Stomach (tissue), 9 donors: Measurements from ENCODE around the gene ACOT9. TPM values are rescaled to one million over a fixed set of nuclear protein-coding genes. Genes with fewer than 3 reads are reported as not detected.
A peak's percentile ranks its signal among the peaks of the same experiment; 100 is the strongest.
"Not testable (repeated sequence)": the region's sequence is repeated elsewhere in the genome, so short reads cannot be mapped to it uniquely, and the experiment has no call there.

Experiments
- DNase-seq, 2 donors: peaks; one replicate each; pipeline versions ENCODE4 v3.0.0 to v3.0.0-alpha.2; 2013 to 2019
- H3K27ac ChIP-seq, 5 donors: fragments of 200-600 bp in 4 of 5; sonication (generic) in 4 of 5; one replicate each; pipeline ENCODE4 v1.5.1; 2013 to 2019; ENCODE audit warnings: mild to moderate bottlenecking in 1 of 5, moderate library complexity in 1 of 5
- H3K27me3 ChIP-seq, 3 donors: fragments of 200-600 bp; sonication (generic); one replicate each; pipeline ENCODE4 v1.5.1; 2017 to 2019; ENCODE audit warnings: mixed run types in 1 of 3
- H3K36me3 ChIP-seq, 4 donors: fragments of 200-600 bp; sonication (generic); 1 replicate in 3 of 4; 2 replicates in 1 of 4; pipeline ENCODE4 v1.5.1; 2016 to 2019
- H3K4me1 ChIP-seq, 4 donors: fragments of 200-600 bp; sonication (generic); one replicate each; pipeline ENCODE4 v1.5.1; 2016 to 2019
- H3K4me3 ChIP-seq, 4 donors: fragments of 200-600 bp; sonication (generic) in 3 of 4; one replicate each; pipeline ENCODE4 v1.5.1; 2016 to 2019; ENCODE audit warnings: mild to moderate bottlenecking in 1 of 4
- H3K9me3 ChIP-seq, 4 donors: fragments of 200-600 bp; sonication (generic); one replicate each; pipeline ENCODE4 v1.5.1; 2016 to 2019
- EP300 ChIP-seq: sonication (generic); formaldehyde crosslinking; IDR thresholded peaks from one replicate; pipeline ENCODE4 v1.6.1; 2017; ENCODE audit warnings: antibody characterized with exemption
- POLR2A ChIP-seq, 4 donors: fragments of 450-650 bp; IDR thresholded peaks; one replicate each; pipeline ENCODE4 v1.6.1; 2016; ENCODE audit warnings: antibody characterized with exemption in 4 of 4, control low read depth in 2 of 4, mild to moderate bottlenecking in 1 of 4, moderate library complexity in 1 of 4
- POLR2AphosphoS5 ChIP-seq, 3 donors: sonication (generic); formaldehyde crosslinking; IDR thresholded peaks; one replicate each; pipeline ENCODE4 v1.6.1; 2016; ENCODE audit warnings: antibody characterized with exemption in 3 of 3
- WGBS, 5 donors: extraction: QIAGEN DNeasy Blood & Tissue Kit in 3 of 5; methylation state at CpG; one replicate each; pipeline versions ENCODE4 v1.1.5 to v1.1.7; 2013 to 2018; 5-methylcytosine and 5-hydroxymethylcytosine counted together
- intact Hi-C: fragments of 100-400 bp; cut with DNase I; formaldehyde crosslinking; loops from one replicate; pipeline ENCODE4 v1.15.1; 2023; ENCODE audit warnings: low total_unique reads
- polyA plus RNA-seq, 3 donors: library from polyadenylated mRNA; stranded (reverse); fragments of 200-250 nt; gene quantifications; one replicate each; pipeline ENCODE4 v1.2.3, GENCODE V29; 2013
- total RNA-seq, 5 donors: library from RNA; depleted of rRNA; stranded (reverse); fragments of >200 nt; gene quantifications; one replicate each; pipeline versions ENCODE4 v1.1.0 to v1.2.3, GENCODE V29; 2014 to 2016
- TF ChIP-seq, protein P1 (sequence below), 7 experiments: fragments of 450-650 bp in 4 of 7; fragments of 200-600 bp in 3 of 7; sonication (generic) in 3 of 7; IDR thresholded peaks; one replicate each; pipeline ENCODE4 v1.5.1; 2016 to 2019; ENCODE audit warnings: antibody characterized with exemption in 7 of 7, control low read depth in 2 of 7, mild to moderate bottlenecking in 1 of 7
- donor health status: healthy with polysubstance abuse.
- donor health status: Bipolar disorder and iron deficiency.
- donor health status: healthy.

The ACOT9 gene
- total and polyA plus RNA-seq, 8 donors: 5.4 to 62.6 (median 23.2) TPM

DNA sequence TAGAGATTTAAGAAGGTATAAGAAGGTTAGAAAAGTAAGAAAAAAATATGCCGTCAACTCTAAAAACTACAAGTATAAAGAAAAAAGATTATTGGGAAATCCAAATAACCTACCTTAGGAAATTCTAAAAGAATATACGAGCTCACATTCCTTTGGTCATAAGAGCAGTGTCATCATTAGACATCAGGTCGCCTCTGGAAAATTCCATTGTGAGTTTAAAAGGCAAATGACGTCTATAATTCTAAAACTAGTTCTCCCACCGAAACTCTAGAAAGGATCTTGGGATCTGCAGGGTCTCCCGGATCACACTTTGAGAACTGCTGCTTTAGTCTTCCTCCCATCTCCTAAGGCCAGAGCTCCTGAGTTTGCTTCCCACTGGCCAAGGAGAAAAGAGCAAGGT is 39.4 kb upstream of the ACOT9 start:
- Histone ChIP-seq H3K27me3 (no peaks in the 10 kb centered on the region), H3K27ac (peak overlapping the region in 4 of 5 donors; percentile 64 to 96 (median 94)), H3K4me3 (peak overlapping the region in 2 of 4 donors; percentile 54 to 57), H3K9me3 (no peaks in the 10 kb centered on the region), H3K4me1 (peaks cover 0 to 7% (median 2%) of the 10 kb centered on the region in 4 donors), H3K36me3 (peaks cover 3 to 18% (median 10%) of the 10 kb centered on the region in 4 donors)
- WGBS, 5 donors: 38 to 59% (median 42%) methylated on average over 6 of the region's 6 CpGs
- no peak for TF ChIP-seq EP300
- intact Hi-C loops: no loop called here
- no peak for DNase-seq

DNA sequence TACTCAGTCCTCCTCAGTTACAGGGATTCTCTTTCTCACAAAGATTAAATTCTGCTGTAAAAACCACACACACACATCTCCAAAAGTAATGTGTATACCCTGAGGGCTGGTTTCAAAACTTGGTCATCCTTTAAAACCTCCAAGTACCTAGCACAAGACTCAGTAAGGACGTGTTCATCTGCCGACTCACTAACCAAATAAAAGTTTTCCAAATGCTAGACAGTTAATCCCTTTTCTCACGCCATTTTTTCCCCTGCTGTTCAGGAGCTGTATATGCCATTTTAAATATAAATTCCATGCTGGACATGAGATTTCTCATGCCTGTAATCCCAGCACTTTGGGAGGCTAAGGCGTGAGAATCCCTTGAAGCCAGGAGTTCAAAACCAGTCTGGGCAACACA is 35.9 kb upstream of the ACOT9 start:
- H3K4me3 ChIP-seq: no peak overlapping the region
- WGBS, 5 donors: 56 to 76% (median 57%) methylated on average over 4 of the region's 4 CpGs
- H3K36me3 ChIP-seq: no peaks in the 10 kb centered on the region
- H3K4me1 ChIP-seq: no peaks in the 10 kb centered on the region
- no peak overlapping the region for H3K27ac ChIP-seq
- intact Hi-C loops: loop anchor here (10.0 kb wide), 1 partner anchor 116 kb away; no protein-coding TSS in a partner anchor
- no peak for DNase-seq
- no peaks in the 10 kb centered on the region for H3K9me3 ChIP-seq
- TF ChIP-seq EP300 (no peak), POLR2A (IDR thresholded peaks at IDR 0.05) (no peak)
- TF ChIP-seq, protein P1, sequence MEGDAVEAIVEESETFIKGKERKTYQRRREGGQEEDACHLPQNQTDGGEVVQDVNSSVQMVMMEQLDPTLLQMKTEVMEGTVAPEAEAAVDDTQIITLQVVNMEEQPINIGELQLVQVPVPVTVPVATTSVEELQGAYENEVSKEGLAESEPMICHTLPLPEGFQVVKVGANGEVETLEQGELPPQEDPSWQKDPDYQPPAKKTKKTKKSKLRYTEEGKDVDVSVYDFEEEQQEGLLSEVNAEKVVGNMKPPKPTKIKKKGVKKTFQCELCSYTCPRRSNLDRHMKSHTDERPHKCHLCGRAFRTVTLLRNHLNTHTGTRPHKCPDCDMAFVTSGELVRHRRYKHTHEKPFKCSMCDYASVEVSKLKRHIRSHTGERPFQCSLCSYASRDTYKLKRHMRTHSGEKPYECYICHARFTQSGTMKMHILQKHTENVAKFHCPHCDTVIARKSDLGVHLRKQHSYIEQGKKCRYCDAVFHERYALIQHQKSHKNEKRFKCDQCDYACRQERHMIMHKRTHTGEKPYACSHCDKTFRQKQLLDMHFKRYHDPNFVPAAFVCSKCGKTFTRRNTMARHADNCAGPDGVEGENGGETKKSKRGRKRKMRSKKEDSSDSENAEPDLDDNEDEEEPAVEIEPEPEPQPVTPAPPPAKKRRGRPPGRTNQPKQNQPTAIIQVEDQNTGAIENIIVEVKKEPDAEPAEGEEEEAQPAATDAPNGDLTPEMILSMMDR (IDR thresholded peaks at IDR 0.05): peak in 1 of 7 experiments; percentile 7
- H3K27me3 ChIP-seq: no peaks in the 10 kb centered on the region

DNA sequence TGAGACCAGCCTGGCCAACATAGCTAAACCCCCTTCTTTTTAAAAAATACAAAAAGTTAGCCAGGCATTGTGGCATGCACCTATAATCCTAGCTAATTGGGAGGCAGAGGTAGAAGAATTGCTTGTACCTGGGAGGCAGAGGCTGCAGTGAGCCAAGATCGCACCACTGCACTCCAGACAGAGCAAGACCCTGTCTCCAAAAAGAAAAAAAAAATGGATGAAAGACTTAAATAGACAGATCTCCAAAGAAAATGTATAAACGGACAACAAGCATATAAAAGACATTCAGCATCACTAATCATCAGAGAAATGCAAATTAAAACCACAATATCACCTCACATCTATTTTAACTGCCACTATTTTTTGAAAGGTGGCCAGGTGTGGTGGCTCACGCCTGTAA is 33.3 kb upstream of the ACOT9 start:
- 75 to 94% (median 90%) methylated on average over 3 of the region's 3 CpGs for WGBS, 5 donors
- no peaks in the 10 kb centered on the region for H3K27me3 ChIP-seq
- H3K4me3 ChIP-seq: no peak overlapping the region
- H3K27ac ChIP-seq: no peak overlapping the region
- H3K4me1 ChIP-seq: peaks cover 0 to 5% (median 0%) of the 10 kb centered on the region in 4 donors
- no peaks in the 10 kb centered on the region for H3K36me3 ChIP-seq
- intact Hi-C loops: loop anchor here (10.0 kb wide), 1 partner anchor 118 kb away; no protein-coding TSS in a partner anchor
- DNase-seq: no peak
- no peaks in the 10 kb centered on the region for H3K9me3 ChIP-seq
- no peak for TF ChIP-seq EP300
- no peak for TF ChIP-seq POLR2AphosphoS5 (IDR thresholded peaks at IDR 0.05)
- TF ChIP-seq, protein P1 (IDR thresholded peaks at IDR 0.05): no peak
- TF ChIP-seq POLR2A (IDR thresholded peaks at IDR 0.05): no peak

DNA sequence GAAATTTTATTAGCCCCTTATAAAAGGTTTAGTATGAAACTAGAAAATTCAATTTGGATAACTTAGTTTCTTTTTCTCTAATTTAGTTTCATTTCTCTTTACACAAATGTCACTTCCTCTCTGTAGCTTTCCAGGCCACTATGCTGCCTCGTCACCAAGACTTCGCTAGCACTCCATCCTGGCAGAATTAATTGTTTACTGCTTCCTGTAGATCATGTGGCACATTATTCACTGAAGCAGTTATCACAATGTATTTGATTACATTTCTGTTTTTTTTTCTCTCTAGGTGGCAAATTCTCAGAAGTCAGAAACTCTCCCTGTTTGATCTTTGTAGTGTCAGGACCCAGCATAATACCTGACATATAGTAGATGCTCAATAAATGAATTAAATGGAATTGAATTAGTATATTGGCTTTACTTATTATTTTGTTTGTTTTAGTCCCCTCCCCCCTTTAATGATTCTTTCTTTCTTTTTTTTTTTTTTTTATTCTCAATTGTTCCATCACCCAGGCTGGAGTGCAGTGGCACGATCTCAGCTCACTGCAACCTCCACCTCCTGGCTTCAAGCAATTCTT is 30.6 kb upstream of the ACOT9 start:
- no peaks in the 10 kb centered on the region for H3K27me3 ChIP-seq
- H3K4me3 ChIP-seq: no peak overlapping the region
- H3K9me3 ChIP-seq: no peaks in the 10 kb centered on the region
- DNase-seq: peak in 1 of 2 donors; percentile 61
- TF ChIP-seq, protein P1 (IDR thresholded peaks at IDR 0.05): no peak
- TF ChIP-seq POLR2A (IDR thresholded peaks at IDR 0.05): no peak
- no peak for TF ChIP-seq EP300
- peak in 2 of 3 donors; percentile 13 to 17 for TF ChIP-seq POLR2AphosphoS5 (IDR thresholded peaks at IDR 0.05)
- peaks cover 0 to 5% (median 0%) of the 10 kb centered on the region in 4 donors for H3K4me1 ChIP-seq
- intact Hi-C loops: loop anchor here (10.0 kb wide), 1 partner anchor 121 kb away; no protein-coding TSS in a partner anchor
- H3K36me3 ChIP-seq: no peaks in the 10 kb centered on the region
- WGBS, 5 donors: 31 to 52% (median 40%) methylated on average over 3 of the region's 3 CpGs
- peak overlapping the region in 4 of 5 donors; percentile 49 to 71 (median 56) for H3K27ac ChIP-seq

DNA sequence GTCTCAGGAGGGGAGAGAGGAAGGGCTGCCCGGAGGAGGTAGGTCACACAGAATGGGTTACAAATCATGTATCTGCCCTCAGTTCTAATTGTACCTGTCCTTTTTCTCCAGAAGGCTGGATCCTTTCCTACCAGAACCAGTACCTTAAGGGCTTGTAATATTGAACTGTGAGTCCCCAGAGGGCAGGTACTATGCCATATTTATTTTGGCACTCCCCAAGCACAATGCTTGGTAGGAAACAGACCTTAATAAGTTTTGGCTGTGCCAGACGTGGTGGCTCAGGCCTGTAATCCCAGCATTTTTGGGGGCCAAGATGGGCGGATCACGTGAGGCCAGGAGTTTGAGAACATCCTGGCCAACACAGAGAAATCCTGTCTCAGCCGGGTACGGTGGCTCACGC is 28.0 kb upstream of the ACOT9 start:
- not testable (repeated sequence) for H3K4me1 ChIP-seq, H3K27me3 ChIP-seq, DNase-seq, H3K9me3 ChIP-seq, H3K27ac ChIP-seq, H3K36me3 ChIP-seq, H3K4me3 ChIP-seq
- intact Hi-C loops: loop anchor here (10.0 kb wide), 1 partner anchor 124 kb away; no protein-coding TSS in a partner anchor
- WGBS, 5 donors: 83 to 91% (median 90%) methylated on average over 5 to 7 of the region's 7 CpGs
